Duodenal mucosa (tissue), 2 donors: ENCODE measurements around the gene TCTN1.

Source experiments
- H3K27ac ChIP-seq: one replicate; pipeline ENCODE4 v1.7.0; 2013; ENCODE audit warnings: low read depth, low read length
- H3K27me3 ChIP-seq, 2 donors: one replicate each; pipeline ENCODE4 v1.7.0; 2013; ENCODE audit warnings: low read length in 2 of 2, control low read depth in 1 of 2; ENCODE audit not compliant: insufficient read depth in 2 of 2, control insufficient read depth in 1 of 2
- H3K36me3 ChIP-seq, 2 donors: one replicate each; pipeline ENCODE4 v1.7.0; 2013; ENCODE audit warnings: low read length in 2 of 2, control low read depth in 1 of 2; ENCODE audit not compliant: insufficient read depth in 2 of 2, control insufficient read depth in 1 of 2
- H3K4me1 ChIP-seq, 2 donors: one replicate each; pipeline ENCODE4 v1.7.0; 2013; ENCODE audit warnings: low read length in 2 of 2, control low read depth in 1 of 2; ENCODE audit not compliant: insufficient read depth in 2 of 2, control insufficient read depth in 1 of 2
- H3K4me3 ChIP-seq, 2 donors: one replicate each; pipeline ENCODE4 v1.7.0; 2013; ENCODE audit warnings: low read length in 2 of 2, low read depth in 1 of 2
- H3K9ac ChIP-seq, 2 donors: one replicate each; pipeline ENCODE4 v1.7.0; 2013; ENCODE audit warnings: low read length in 2 of 2, low read depth in 1 of 2
- H3K9me3 ChIP-seq, 2 donors: one replicate each; pipeline ENCODE4 v1.7.0; 2013; ENCODE audit warnings: low read length in 2 of 2, control low read depth in 1 of 2; ENCODE audit not compliant: control insufficient read depth in 1 of 2

TCTN1 gene

DNA sequence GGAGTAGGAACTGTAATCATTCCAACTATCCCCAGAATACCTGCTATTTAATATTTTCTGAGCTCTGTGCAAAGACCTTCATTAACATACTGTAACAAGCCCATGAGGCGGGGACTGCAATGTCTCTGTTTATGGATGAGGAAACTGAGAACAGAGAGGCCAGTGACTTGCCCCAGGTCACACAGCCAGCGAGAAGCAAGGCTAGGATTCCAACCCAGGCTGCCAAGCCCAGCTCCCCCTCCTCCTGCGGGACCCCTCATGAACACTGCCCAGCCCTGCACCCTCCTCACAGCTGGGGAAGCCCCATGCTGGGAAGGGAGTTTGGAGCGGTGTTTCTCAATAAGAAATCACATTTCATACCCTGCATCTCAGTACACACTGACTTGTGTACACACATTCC is 64.1 kb downstream of the TCTN1 start:
- Histone ChIP-seq H3K9me3 (no peaks in the 10 kb centered on the region), H3K4me1 (peaks cover 0 to 12% of the 10 kb centered on the region in 2 donors), H3K4me3 (no peak overlapping the region), H3K36me3 (no peaks in the 10 kb centered on the region), H3K9ac (no peak overlapping the region), H3K27ac (no peak overlapping the region), H3K27me3 (no peaks in the 10 kb centered on the region)

DNA sequence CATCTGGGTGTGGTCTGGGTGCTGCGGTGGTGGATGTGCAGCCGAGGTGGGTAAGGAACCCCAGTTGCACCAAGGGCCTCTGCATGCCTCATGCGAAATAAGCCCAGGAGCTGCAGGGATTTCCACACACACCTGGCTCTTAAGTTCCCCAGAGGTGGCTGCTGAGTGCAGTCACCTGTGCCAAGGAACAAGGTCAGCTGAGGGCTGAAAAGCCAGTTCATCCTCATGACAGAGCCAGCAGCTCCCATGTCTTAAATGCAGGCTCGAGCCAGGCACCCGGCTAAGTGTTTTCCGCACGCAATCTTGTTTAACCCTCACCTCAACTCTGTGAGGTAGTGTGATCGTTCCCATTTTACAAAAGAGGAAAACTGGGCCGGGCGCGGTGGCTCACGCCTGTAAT is 65.3 kb downstream of the TCTN1 start:
- H3K9me3 ChIP-seq = no peaks in the 10 kb centered on the region
- H3K27me3 ChIP-seq = no peaks in the 10 kb centered on the region
- no peak overlapping the region for H3K4me3 ChIP-seq
- H3K4me1 ChIP-seq = peaks cover 0 to 12% of the 10 kb centered on the region in 2 donors
- no peak overlapping the region for H3K27ac ChIP-seq
- H3K9ac ChIP-seq = no peak overlapping the region
- no peaks in the 10 kb centered on the region for H3K36me3 ChIP-seq

DNA sequence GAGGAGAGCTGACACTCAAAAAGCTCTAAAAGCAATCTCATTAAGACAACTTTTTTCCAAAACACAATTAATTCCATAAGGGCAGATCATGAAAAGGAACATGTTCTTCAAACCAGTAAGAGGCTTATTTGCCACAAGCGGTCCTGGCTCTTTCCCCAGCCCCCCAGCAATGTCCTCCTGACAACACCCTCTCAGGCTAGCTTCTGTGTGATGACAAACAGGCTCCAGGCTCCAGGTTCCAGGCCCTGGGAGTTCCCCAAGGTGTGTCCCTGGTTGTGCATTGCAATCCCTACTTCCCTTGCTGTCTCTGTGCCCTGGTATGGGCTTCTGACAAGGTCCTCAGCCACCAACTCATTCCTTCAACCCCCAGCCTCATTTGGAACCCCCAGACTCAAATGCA is 66.1 kb downstream of the TCTN1 start:
- no peaks in the 10 kb centered on the region for H3K36me3 ChIP-seq
- H3K4me1 ChIP-seq = peaks cover 0 to 12% of the 10 kb centered on the region in 2 donors
- H3K27me3 ChIP-seq = no peaks in the 10 kb centered on the region
- no peak overlapping the region for H3K4me3 ChIP-seq
- H3K9me3 ChIP-seq = no peaks in the 10 kb centered on the region
- no peak overlapping the region for H3K9ac ChIP-seq
- no peak overlapping the region for H3K27ac ChIP-seq

DNA sequence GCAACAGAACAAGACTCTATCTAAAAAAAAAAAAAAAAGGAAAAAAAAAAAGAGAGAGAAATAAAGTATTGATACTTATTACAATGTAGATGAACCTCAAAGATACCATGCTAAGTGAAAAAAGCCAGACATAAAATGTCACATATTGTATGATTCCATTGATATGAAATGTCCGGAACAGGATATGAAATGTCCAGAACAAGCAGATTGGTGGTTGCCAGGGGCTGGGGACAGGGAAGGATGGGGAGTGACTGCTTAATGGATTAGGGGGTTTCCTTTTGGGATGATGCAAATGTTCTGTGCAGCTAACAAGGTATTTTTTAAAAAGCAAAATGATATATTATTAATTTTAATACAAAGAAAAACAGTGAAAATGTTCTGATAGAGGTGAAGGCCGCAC is 70.0 kb downstream of the TCTN1 start:
- Histone ChIP-seq H3K4me1 (peaks cover 10% of the 10 kb centered on the region in 2 donors), H3K27me3 (peaks cover 5 to 12% of the 10 kb centered on the region in 2 donors), H3K27ac (no peak overlapping the region), H3K9me3 (no peaks in the 10 kb centered on the region), H3K36me3 (no peaks in the 10 kb centered on the region), H3K9ac (no peak overlapping the region), H3K4me3 (no peak overlapping the region)

DNA sequence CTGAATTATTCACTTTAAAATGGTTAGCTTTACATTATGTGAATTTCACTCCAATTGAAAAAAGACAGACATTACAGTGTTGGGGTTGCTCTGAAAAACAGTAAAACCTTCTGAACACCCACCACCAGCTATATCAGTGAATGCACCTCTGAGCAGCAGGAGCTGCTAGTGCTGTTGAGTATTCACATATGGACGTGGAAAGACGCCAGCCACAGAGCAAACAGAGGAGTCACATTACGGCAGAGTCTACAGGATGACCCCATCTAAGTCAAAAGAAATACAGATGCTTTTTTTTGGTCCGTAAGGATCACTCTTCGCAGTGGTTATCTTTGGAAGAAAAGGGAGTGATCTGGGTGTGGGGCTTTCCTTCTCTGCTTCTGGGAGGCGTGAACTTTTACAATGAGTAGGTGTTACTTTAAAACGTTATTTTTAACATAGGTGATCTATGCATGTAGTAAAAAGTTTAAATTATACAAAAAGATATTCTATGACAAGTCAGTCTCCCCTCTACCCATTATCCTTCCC is 70.4 kb downstream of the TCTN1 start:
- H3K27ac ChIP-seq = no peak overlapping the region
- no peak overlapping the region for H3K9ac ChIP-seq
- no peaks in the 10 kb centered on the region for H3K9me3 ChIP-seq
- H3K36me3 ChIP-seq = no peaks in the 10 kb centered on the region
- H3K27me3 ChIP-seq = peaks cover 5 to 12% of the 10 kb centered on the region in 2 donors
- peaks cover 10 to 11% of the 10 kb centered on the region in 2 donors for H3K4me1 ChIP-seq
- H3K4me3 ChIP-seq = no peak overlapping the region

DNA sequence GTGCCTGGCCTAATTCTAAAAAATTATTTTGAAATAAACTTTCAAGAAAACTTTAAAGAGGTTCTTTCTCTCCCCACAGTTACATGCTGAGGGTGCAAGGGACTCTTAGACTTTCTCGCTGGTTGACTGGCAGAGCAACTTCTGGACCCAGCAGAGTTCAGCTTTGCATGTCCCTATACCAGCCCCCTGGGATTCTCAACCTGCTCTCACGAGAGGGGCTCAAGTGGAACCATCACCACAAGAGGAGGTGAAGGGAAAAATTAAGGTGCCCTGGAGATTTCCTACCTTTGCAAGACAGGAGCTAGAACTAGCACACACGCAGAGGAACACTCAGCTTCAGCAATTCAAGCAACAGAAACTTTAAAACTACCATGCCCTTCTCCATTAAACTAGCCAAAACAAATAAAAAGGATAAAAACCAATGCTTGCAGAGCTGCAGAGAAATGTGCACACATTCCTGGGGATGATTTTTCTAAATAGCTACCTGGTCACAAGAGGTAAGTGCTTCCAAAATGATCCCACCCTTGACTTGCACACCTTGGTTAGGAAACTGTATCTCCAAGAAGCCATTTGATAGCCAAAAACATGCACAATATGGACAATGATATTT is 72.5 kb downstream of the TCTN1 start:
- no peak overlapping the region for H3K27ac ChIP-seq
- peaks cover 15 to 21% of the 10 kb centered on the region in 2 donors for H3K4me1 ChIP-seq
- H3K9me3 ChIP-seq = no peaks in the 10 kb centered on the region
- H3K4me3 ChIP-seq = no peak overlapping the region
- H3K9ac ChIP-seq = no peak overlapping the region
- no peaks in the 10 kb centered on the region for H3K36me3 ChIP-seq
- H3K27me3 ChIP-seq = peaks cover 5 to 12% of the 10 kb centered on the region in 2 donors

DNA sequence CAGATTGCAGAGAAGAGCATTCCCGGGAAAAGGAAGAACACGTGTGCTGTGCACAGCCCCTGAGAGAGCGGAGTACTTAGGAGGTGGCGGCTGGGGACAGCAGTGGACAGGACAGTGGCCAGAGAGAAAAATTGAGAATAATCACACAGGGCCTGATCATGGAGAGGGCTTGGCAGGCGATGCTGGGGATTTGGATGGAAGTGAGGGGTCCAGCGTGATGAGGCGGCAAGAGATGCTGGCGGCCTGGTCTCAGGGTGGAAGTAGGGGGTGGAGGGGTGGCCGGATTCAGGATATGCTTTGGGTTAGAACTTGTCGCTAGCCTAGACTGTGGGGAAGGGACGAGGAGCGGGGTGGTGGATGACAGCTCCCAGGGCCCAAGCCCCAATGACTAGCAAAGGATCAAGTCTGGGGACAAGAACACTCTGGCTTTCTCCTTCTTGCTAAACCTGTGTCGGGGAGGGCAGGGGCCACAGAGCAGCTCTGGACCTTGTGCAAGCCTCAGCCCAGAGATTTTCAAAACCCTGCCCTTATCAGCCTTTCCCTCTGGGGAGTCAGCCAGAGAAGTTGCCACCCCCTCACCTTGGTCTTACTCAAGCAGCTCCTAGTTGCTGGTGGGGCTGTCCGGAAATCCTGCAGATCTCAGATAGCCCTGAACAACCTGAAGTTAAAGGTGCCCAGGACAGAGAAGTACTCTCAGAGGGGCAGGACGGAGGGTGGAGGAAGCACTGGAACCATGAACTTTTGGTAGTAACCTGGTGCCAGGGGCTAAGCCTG is 73.7 kb downstream of the TCTN1 start:
- Histone ChIP-seq H3K9ac (peak overlapping the region in 1 of 2 donors; percentile 53), H3K4me1 (peaks cover 15 to 21% of the 10 kb centered on the region in 2 donors), H3K27me3 (peaks cover 5 to 12% of the 10 kb centered on the region in 2 donors), H3K36me3 (no peaks in the 10 kb centered on the region), H3K4me3 (peak overlapping the region; percentile 72 to 84), H3K27ac (no peak overlapping the region), H3K9me3 (no peaks in the 10 kb centered on the region)

DNA sequence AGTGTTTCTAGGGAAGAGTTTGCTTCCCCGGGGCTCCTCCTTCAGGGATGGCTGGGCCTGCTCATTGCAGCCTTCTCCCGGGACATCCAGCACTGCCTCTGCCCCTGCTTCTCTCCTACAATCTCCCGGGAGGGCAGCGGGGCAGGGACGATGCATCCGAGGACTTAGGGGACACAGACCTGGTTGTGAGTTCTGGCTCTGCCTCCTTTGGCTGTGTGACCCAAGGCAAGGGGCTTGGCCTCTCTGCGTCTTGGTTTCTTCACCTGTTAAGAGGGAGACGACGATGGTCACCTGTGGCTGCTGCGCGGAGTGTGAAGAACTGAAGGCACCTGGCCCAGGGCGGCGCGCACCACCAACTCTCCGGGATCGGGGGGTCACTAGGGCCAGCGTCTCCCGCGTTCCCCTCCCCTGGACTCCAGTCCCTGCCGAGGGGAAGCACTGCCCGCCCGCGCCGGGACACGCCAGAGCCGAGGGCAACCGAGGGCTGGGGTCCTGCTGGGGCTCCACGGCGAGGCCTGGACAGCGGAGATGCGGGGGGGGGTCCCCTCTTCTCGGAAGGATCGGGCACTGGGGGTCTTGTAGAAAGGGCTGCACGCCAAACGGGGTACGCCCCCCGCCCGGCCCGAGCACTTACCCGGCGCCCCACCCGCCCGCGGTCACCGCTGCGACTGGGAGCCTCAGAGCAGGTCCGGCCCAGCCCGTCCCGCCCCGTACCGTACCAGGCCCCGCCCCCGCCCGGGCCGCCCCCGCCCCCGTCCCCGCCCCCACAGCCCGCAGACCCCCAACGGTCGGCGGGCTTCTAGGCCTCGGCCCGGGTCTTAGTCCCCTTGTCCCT is 74.7 kb downstream of the TCTN1 start, which contains the start of gene HVCN1:
Gene HVCN1, minus strand, starts transcription at position 670 of the 835 bp plus-strand sequence. CDS start 5,870 bp downstream, outside the sequence.
- peak within 1 kb of the TSS; percentile 8 for H3K27ac ChIP-seq
- H3K9me3 ChIP-seq = no peaks in the 10 kb centered on the region
- H3K27me3 ChIP-seq = peaks cover 5 to 12% of the 10 kb centered on the region in 2 donors
- H3K9ac ChIP-seq = peak within 1 kb of the TSS; percentile 53 to 69
- no peaks in the 10 kb centered on the region for H3K36me3 ChIP-seq
- peak within 1 kb of the TSS; percentile 72 to 84 for H3K4me3 ChIP-seq
- H3K4me1 ChIP-seq = peaks cover 15 to 21% of the 10 kb centered on the region in 2 donors

DNA sequence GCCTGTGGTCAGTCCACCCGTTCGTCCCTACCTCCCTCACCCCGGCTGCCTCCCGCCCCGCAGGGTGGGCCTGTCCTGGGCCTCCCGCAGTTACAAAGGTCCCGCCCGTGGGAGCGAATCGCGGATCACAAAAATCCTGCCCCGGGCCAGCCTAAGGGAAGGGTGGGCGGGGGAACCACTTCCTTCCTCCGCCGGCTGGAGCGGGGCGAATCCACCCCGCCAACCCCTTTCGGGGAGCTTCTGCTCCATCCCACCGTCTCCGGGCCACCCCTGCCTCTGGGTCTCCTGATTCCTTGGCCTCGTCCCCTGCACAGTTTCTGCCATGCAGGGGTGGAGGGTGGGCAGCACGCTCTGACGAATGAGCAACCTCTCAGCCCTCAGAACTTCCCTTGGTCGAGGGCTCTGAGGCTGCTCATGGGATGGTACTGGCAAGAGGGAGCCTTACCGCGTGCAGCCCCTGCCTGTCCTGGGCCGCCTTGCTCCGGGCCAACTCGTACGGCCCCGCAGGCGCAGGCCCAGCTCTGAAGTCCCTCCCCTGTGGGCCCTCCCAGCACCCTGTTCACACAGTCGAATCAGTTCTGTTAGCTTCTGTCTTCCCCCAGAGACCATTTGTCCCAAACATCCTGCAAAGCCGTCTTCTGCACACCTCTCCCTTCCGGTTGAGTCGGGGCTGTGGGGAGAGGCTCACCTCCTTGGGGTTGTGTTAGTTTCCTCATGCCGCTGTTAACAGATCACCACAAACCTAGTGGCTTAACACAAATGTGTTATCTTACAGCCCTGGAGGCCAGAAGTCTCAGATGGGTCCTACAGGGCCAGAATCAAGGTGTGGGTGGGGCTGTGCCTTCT is 75.6 kb downstream of the TCTN1 start:
- Histone ChIP-seq H3K27ac (no peak overlapping the region), H3K9ac (peak overlapping the region; percentile 20 to 69)

More for the DNA sequence above, 75.6 kb downstream of the TCTN1 start:
- H3K4me3 ChIP-seq = peak overlapping the region; percentile 64 to 72
- H3K4me1 ChIP-seq = peaks cover 15 to 21% of the 10 kb centered on the region in 2 donors
- no peaks in the 10 kb centered on the region for H3K36me3 ChIP-seq
- H3K27me3 ChIP-seq = peaks cover 5 to 12% of the 10 kb centered on the region in 2 donors
- H3K9me3 ChIP-seq = no peaks in the 10 kb centered on the region
